ENCODE measurements around the gene PDGFC.

DNA sequence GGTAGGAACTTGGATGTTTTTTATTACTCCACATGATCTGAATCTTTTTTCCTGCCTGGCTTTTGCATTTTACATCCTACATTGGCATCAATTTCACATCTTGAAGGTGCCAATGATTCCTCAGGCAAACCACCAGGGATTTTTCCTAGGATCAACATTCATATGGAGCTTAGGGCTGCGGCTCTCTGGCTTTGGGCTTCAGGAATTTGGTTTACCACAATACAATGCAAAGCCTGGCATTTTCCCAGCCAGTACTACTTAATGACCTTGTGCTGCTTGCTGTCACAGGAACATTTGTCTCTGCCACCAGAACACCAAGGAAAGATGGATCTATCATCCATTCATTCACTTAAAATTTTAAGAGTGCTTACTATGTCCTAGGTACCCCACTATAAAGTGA lies 180.7 kb downstream of the PDGFC start:
- no peak for TF ChIP-seq EZH2 (IDR thresholded peaks at IDR 0.05)
- TF ChIP-seq POLR2AphosphoS5 (IDR thresholded peaks at IDR 0.05; ENCODE audit: borderline replicate concordance, low read depth, low read length) = no peak
